Measurements from ENCODE around the gene ADAM22.

DNA sequence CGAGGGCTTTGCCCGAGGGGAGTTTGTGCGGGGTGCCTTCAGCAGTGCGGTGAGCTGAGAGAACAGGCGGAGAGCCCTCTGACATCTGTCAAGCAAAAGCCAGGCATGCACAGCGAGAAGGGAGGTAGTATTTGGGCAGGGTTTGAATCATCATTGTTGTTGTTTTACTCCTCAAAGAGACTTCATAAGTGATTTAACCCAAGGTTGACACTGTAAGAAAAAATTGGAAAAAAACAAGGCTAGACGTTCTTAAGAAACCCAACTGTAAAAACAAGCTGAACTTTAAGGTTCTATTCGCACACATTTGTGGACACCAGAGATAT lies 1.3 kb downstream of the ADAM22 start:
- TF ChIP-seq, protein P1, sequence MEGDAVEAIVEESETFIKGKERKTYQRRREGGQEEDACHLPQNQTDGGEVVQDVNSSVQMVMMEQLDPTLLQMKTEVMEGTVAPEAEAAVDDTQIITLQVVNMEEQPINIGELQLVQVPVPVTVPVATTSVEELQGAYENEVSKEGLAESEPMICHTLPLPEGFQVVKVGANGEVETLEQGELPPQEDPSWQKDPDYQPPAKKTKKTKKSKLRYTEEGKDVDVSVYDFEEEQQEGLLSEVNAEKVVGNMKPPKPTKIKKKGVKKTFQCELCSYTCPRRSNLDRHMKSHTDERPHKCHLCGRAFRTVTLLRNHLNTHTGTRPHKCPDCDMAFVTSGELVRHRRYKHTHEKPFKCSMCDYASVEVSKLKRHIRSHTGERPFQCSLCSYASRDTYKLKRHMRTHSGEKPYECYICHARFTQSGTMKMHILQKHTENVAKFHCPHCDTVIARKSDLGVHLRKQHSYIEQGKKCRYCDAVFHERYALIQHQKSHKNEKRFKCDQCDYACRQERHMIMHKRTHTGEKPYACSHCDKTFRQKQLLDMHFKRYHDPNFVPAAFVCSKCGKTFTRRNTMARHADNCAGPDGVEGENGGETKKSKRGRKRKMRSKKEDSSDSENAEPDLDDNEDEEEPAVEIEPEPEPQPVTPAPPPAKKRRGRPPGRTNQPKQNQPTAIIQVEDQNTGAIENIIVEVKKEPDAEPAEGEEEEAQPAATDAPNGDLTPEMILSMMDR (IDR thresholded peaks at IDR 0.05 in 8 of 11, conservative IDR thresholded peaks at IDR 0.05 in 3 of 11) = no peak
- TF ChIP-seq POLR2A (IDR thresholded peaks at IDR 0.05) (no peak), POLR2AphosphoS5 (IDR thresholded peaks at IDR 0.05) (no peak)

Measured in spleen (tissue), 7 donors.